Adrenal gland (tissue), 12 donors: ENCODE measurements around the gene ENGASE. TPM values are rescaled to one million over a fixed set of nuclear protein-coding genes. Genes with fewer than 3 reads are reported as not detected.

Experiments
- DNase-seq, 7 donors: peaks; one replicate each; pipeline ENCODE4 v3.0.0-alpha.2; 2019 to 2020
- H3K27ac ChIP-seq, 5 donors: fragments of 200-600 bp; sonication (generic) in 4 of 5; 1 replicate in 3 of 5; 2 replicates in 2 of 5; pipeline versions ENCODE4 v1.5.1 to v1.8.0; 2016 to 2020; ENCODE audit warnings: mild to moderate bottlenecking in 1 of 5
- H3K27me3 ChIP-seq: fragments of 200-600 bp; 2 replicates; pipeline ENCODE4 v1.8.0; 2021
- H3K36me3 ChIP-seq, 2 donors: fragments of 200-600 bp; replicated peaks in 1 of 2; 1 replicate in 1 of 2; 2 replicates in 1 of 2; pipeline versions ENCODE4 v1.5.1 to v1.8.0; 2018 to 2022
- H3K4me1 ChIP-seq, 2 donors: fragments of 200-600 bp; replicated peaks in 1 of 2; 1 replicate in 1 of 2; 2 replicates in 1 of 2; pipeline versions ENCODE4 v1.5.1 to v1.8.0; 2018 to 2021
- H3K4me3 ChIP-seq, 4 donors: fragments of 200-600 bp; sonication (generic) in 3 of 4; one replicate each; pipeline ENCODE4 v1.5.1; 2016 to 2018
- H3K9me3 ChIP-seq, 3 donors: fragments of 200-600 bp; sonication (generic) in 1 of 3; replicated peaks in 1 of 3; 1 replicate in 2 of 3; 2 replicates in 1 of 3; pipeline versions ENCODE4 v1.5.1 to v1.8.0; 2016 to 2021
- CTCF ChIP-seq, 6 experiments: fragments of 450-650 bp in 4 of 6; fragments of 200-600 bp in 2 of 6; sonication (generic) in 1 of 6; IDR thresholded peaks; 1 replicate in 5 of 6; 2 replicates in 1 of 6; pipeline versions ENCODE4 v1.5.1 to v1.8.0; 2016 to 2021; ENCODE audit warnings: antibody characterized with exemption in 6 of 6, mild to moderate bottlenecking in 2 of 6, moderate library complexity in 1 of 6
- POLR2A ChIP-seq, 2 donors: fragments of 450-650 bp; IDR thresholded peaks; one replicate each; pipeline ENCODE4 v1.6.1; 2017; ENCODE audit warnings: antibody characterized with exemption in 2 of 2, mild to moderate bottlenecking in 2 of 2, moderate library complexity in 1 of 2
- WGBS, 4 donors: extraction: QIAGEN DNeasy Blood & Tissue Kit in 2 of 4; methylation state at CpG; one replicate each; pipeline versions ENCODE4 v1.1.5 to v1.1.7; 2013 to 2017; 5-methylcytosine and 5-hydroxymethylcytosine counted together
- intact Hi-C, 2 donors: fragments of 100-400 bp; cut with DNase I; formaldehyde crosslinking; loops; one replicate each; pipeline versions ENCODE4 v1.14.1 to v1.15.0; 2022 to 2023
- polyA plus RNA-seq, 3 donors: library from polyadenylated mRNA; stranded (reverse); fragments of 200-250 nt in 2 of 3; fragments of 350-450 nt in 1 of 3; fragmentation: Illumina TruSeq in 1 of 3; extraction: RNeasy Lipid Tissue Mini Kit (QIAGEN cat#74804) in 1 of 3; gene quantifications; one replicate each; pipeline ENCODE4 v1.2.3, GENCODE V29; 2013 to 2014
- total RNA-seq, 9 donors: library from RNA; depleted of rRNA in 4 of 9; stranded (reverse); fragments of >200 nt in 4 of 9; fragments of 120-200 nt in 1 of 9; fragmentation: NEBNext Ultra II Directional in 1 of 9; extraction: Animal tissue kit (Norgen Biotek cat#: 25700) in 1 of 9; gene quantifications; one replicate each; pipeline versions ENCODE4 v1.1.0 to v1.2.4, GENCODE V29; 2013 to 2023
- donor health status: healthy with polysubstance abuse.
- donor health status: Bipolar disorder and iron deficiency.
- donor health status: DM: yes; HTN: yes; CAD: no.
- donor health status: DM: no; HTN: no; CAD: no.
- donor health status: DM: no; HTN: no; CAD: no.
- donor health status: DM: yes; HTN: yes; CAD: no.

The ENGASE gene
- total and polyA plus RNA-seq, 12 donors = 4.4 to 155 (median 31.1) TPM

- no peaks in the 10 kb centered on the region for H3K9me3 ChIP-seq
- no peaks in the 10 kb centered on the region for H3K4me1 ChIP-seq
- 76 to 87% (median 80%) methylated on average over 5 to 12 of the region's 12 CpGs for WGBS, 4 donors
- TF ChIP-seq POLR2A (IDR thresholded peaks at IDR 0.05) (no peak), CTCF (IDR thresholded peaks at IDR 0.05) (no peak)
- H3K27ac ChIP-seq = no peak overlapping the region
- intact Hi-C loops = no loop called here
- no peak for DNase-seq
- no peak overlapping the region for H3K4me3 ChIP-seq
- H3K36me3 ChIP-seq = no peaks in the 10 kb centered on the region
- peaks cover 14% of the 10 kb centered on the region for H3K27me3 ChIP-seq
These were observed 30.4 kb downstream of the ENGASE start for GRCh38 chr17:79104898-79105600.

- DNase-seq = no peak
- Histone ChIP-seq H3K27ac (no peak overlapping the region), H3K36me3 (no peaks in the 10 kb centered on the region), H3K4me3 (no peak overlapping the region), H3K4me1 (no peaks in the 10 kb centered on the region), H3K27me3 (peaks cover 18% of the 10 kb centered on the region), H3K9me3 (no peaks in the 10 kb centered on the region)
- 74 to 83% (median 78%) methylated on average over 6 to 14 of the region's 14 CpGs for WGBS, 4 donors
- intact Hi-C loops = no loop called here
- TF ChIP-seq CTCF (IDR thresholded peaks at IDR 0.05) (no peak), POLR2A (IDR thresholded peaks at IDR 0.05) (no peak)
These were observed 31.3 kb downstream of the ENGASE start for GRCh38 chr17:79105937-79106336.

GRCh38 chr17:79106958-79107357, 32.3 kb downstream of the ENGASE start:
- Histone ChIP-seq H3K4me1 (no peaks in the 10 kb centered on the region), H3K4me3 (no peak overlapping the region), H3K36me3 (no peaks in the 10 kb centered on the region), H3K27ac (no peak overlapping the region), H3K9me3 (no peaks in the 10 kb centered on the region), H3K27me3 (peaks cover 19% of the 10 kb centered on the region)
- DNase-seq = no peak
- 86 to 95% (median 91%) methylated on average over 6 to 11 of the region's 11 CpGs for WGBS, 4 donors
- TF ChIP-seq POLR2A (IDR thresholded peaks at IDR 0.05) (no peak), CTCF (IDR thresholded peaks at IDR 0.05) (no peak)
- intact Hi-C loops = no loop called here

GRCh38 chr17:79107499-79108231, 33.0 kb downstream of the ENGASE start:
- no peak overlapping the region for H3K27ac ChIP-seq
- DNase-seq = no peak
- WGBS, 4 donors = 85 to 89% (median 88%) methylated on average over 10 to 25 of the region's 25 CpGs
- H3K4me1 ChIP-seq = no peaks in the 10 kb centered on the region
- intact Hi-C loops = no loop called here
- H3K4me3 ChIP-seq = no peak overlapping the region
- peaks cover 15% of the 10 kb centered on the region for H3K27me3 ChIP-seq
- no peaks in the 10 kb centered on the region for H3K9me3 ChIP-seq
- no peaks in the 10 kb centered on the region for H3K36me3 ChIP-seq
- TF ChIP-seq CTCF (IDR thresholded peaks at IDR 0.05) = no peak
- no peak for TF ChIP-seq POLR2A (IDR thresholded peaks at IDR 0.05)
